Endothelial cell of umbilical vein (primary cell): ENCODE results near the gene AKAP12. TPM values are rescaled to one million over a fixed set of nuclear protein-coding genes. Genes with fewer than 3 reads are reported as not detected.

Source experiments
- BruUV-seq: library from RNA; stranded (reverse); fragments of 400-500 nt; replicated peaks from 2 replicates; lab custom pipeline; 2021; lab: Mats Ljungman, UMichigan
- CTCF ChIA-PET: fragments of 300-600, 350-600 bp; sonication (Branson Sonifier 250); formaldehyde crosslinking; loops from one replicate; lab custom pipeline; 2021; ENCODE audit warnings: antibody characterized with exemption, inconsistent platforms; lab: Charles Lee
- POLR2A ChIA-PET: fragments of 300-600, 350-600 bp; sonication (Branson Sonifier 250); formaldehyde crosslinking; loops from one replicate; lab custom pipeline; 2021; ENCODE audit warnings: antibody characterized with exemption, inconsistent platforms; lab: Charles Lee
- DNase-seq: peaks from one replicate; pipeline ENCODE4 v3.0.0-alpha.2; 2011; ENCODE audit warnings: low read depth, low spot score
- FAIRE-seq: peaks from 2 replicates; lab custom pipeline; 2011; peaks lifted over from hg19 to GRCh38; lab: Jason Lieb, UNC
- H2AFZ ChIP-seq: 2 replicates; pipeline ENCODE4 v1.6.0; 2012; ENCODE audit warnings: low read depth, low read length, control low read depth, inconsistent platforms
- H3K27ac ChIP-seq: 2 replicates; pipeline ENCODE4 v1.5.1; 2011; ENCODE audit warnings: low read depth, mild to moderate bottlenecking, control low read depth, low read length, moderate library complexity; ENCODE audit not compliant: insufficient read depth
- H3K27me3 ChIP-seq, 2 experiments: 2 replicates each; pipeline versions ENCODE4 v1.6.0 to v1.6.1; 2011; ENCODE audit warnings: low read length in 2 of 2, mixed read lengths in 1 of 2; ENCODE audit not compliant: control insufficient read depth in 2 of 2, insufficient read depth in 2 of 2
- H3K36me3 ChIP-seq, 2 experiments: 2 replicates in 1 of 2; 3 replicates in 1 of 2; pipeline ENCODE4 v1.5.1; 2011; ENCODE audit warnings: low read length in 2 of 2, mild to moderate bottlenecking in 1 of 2, moderate library complexity in 1 of 2; ENCODE audit not compliant: control insufficient read depth in 2 of 2, insufficient read depth in 2 of 2; ENCODE audit errors: extremely low read depth in 1 of 2
- H3K4me1 ChIP-seq: 3 replicates; pipeline ENCODE4 v1.5.1; 2011; ENCODE audit warnings: mild to moderate bottlenecking, low read length; ENCODE audit not compliant: control insufficient read depth, insufficient read depth; ENCODE audit errors: extremely low read depth
- H3K4me2 ChIP-seq: 2 replicates; pipeline ENCODE4 v1.6.1; 2011; ENCODE audit warnings: low read length, control low read depth, mixed read lengths; ENCODE audit not compliant: insufficient read depth
- H3K4me3 ChIP-seq, 3 experiments: fragments of 200-600 bp in 1 of 3; sonication (generic), shearing (Covaris generic) in 1 of 3; replicated peaks in 1 of 3; 2 replicates each; pipeline ENCODE4 v1.5.1; 2011 to 2016; ENCODE audit warnings: control low read depth in 3 of 3, low read length in 3 of 3, mild to moderate bottlenecking in 2 of 3, inconsistent platforms in 1 of 3, low read depth in 1 of 3, moderate library complexity in 1 of 3; ENCODE audit not compliant: insufficient read depth in 1 of 3
- H3K79me2 ChIP-seq: 2 replicates; pipeline ENCODE4 v1.6.0; 2012; ENCODE audit warnings: low read length, inconsistent platforms; ENCODE audit not compliant: control insufficient read depth, insufficient read depth
- H3K9ac ChIP-seq: replicated peaks from 2 replicates; pipeline ENCODE3; 2011; ENCODE audit warnings: low read length, control low read depth; ENCODE audit not compliant: insufficient read depth; ENCODE audit errors: extremely low read depth
- H3K9me1 ChIP-seq: replicated peaks from 3 replicates; pipeline ENCODE4 v1.6.0; 2011; ENCODE audit warnings: mild to moderate bottlenecking, low read length; ENCODE audit not compliant: control insufficient read depth, insufficient read depth; ENCODE audit errors: extremely low read depth
- H3K9me3 ChIP-seq: replicated peaks from 2 replicates; pipeline ENCODE4 v1.5.1; 2012; ENCODE audit warnings: low read length, inconsistent platforms; ENCODE audit not compliant: control insufficient read depth, insufficient read depth
- H4K20me1 ChIP-seq: replicated peaks from 2 replicates; pipeline ENCODE3; 2011; ENCODE audit warnings: mild to moderate bottlenecking, low read length; ENCODE audit not compliant: control insufficient read depth, insufficient read depth; ENCODE audit errors: extremely low read depth
- EZH2 ChIP-seq: IDR thresholded peaks from 2 replicates; pipeline ENCODE4 v1.6.1; 2012; ENCODE audit warnings: borderline replicate concordance, low read depth, mild to moderate bottlenecking, moderate library complexity, low read length, inconsistent platforms; ENCODE audit not compliant: severe bottlenecking
- FOS ChIP-seq: IDR thresholded peaks from 2 replicates; pipeline ENCODE4 v1.6.1; 2011; ENCODE audit warnings: mild to moderate bottlenecking, low read length, moderate library complexity, borderline replicate concordance; ENCODE audit not compliant: insufficient read depth
- GATA2 ChIP-seq: IDR thresholded peaks from 2 replicates; pipeline ENCODE4 v1.7.0; 2011; ENCODE audit warnings: low read depth, mild to moderate bottlenecking, moderate library complexity, mixed read lengths, low read length; ENCODE audit not compliant: insufficient read length, insufficient read depth
- JUN ChIP-seq: IDR thresholded peaks from 2 replicates; pipeline ENCODE4 v1.6.1; 2011; ENCODE audit warnings: borderline replicate concordance, low read depth; ENCODE audit not compliant: insufficient read length, insufficient read depth
- MYC ChIP-seq: IDR thresholded peaks from one replicate; pipeline ENCODE4 v1.6.1; 2011; ENCODE audit warnings: mild to moderate bottlenecking, low read depth, low read length
- POLR2A ChIP-seq: IDR thresholded peaks from 2 replicates; pipeline ENCODE4 v1.6.1; 2012; ENCODE audit warnings: low read depth, mild to moderate bottlenecking, control low read depth, low read length
- POLR2AphosphoS5 ChIP-seq: IDR thresholded peaks from 2 replicates; pipeline ENCODE4 v1.6.1; 2012; ENCODE audit warnings: low read depth, mild to moderate bottlenecking, control low read depth, low read length, moderate library complexity; ENCODE audit not compliant: insufficient read depth
- dilution Hi-C: fragments of 300-500 bp; cut with MboI; formaldehyde crosslinking; loops from one replicate; pipeline ENCODE4 v1.15.0; 2019; ENCODE audit warnings: low sequenced_read_pairs; ENCODE audit not compliant: extremely low pct_ligation_motif_present
- intact Hi-C: fragments of 100-400 bp; cut with micrococcal nuclease; formaldehyde crosslinking; loops from one replicate; pipeline ENCODE4 v1.10.0; 2022
- polyA plus RNA-seq, 4 experiments: library from polyadenylated mRNA; depleted of rRNA in 3 of 4; stranded (reverse) in 3 of 4; unstranded in 1 of 4; fragments of >200 nt; gene quantifications; 2 replicates each; pipeline versions ENCODE4 v1.2.1 to v1.2.3, GENCODE V29; 2011 to 2012; ENCODE audit warnings: missing spikeins in 1 of 4
- total RNA-seq: library from RNA; stranded (reverse); gene quantifications from 2 replicates; pipeline ENCODE4 v1.2.3, GENCODE V29; 2021
- TF ChIP-seq, protein P1 (sequence below), 2 donors: IDR thresholded peaks; 1 replicate in 1 of 2; 2 replicates in 1 of 2; pipeline ENCODE4 v1.5.1; 2011; ENCODE audit warnings: low read length in 2 of 2, mild to moderate bottlenecking in 2 of 2, moderate library complexity in 2 of 2, control low read depth in 1 of 2, inconsistent platforms in 1 of 2, low read depth in 1 of 2; ENCODE audit not compliant: insufficient read depth in 1 of 2; ENCODE audit errors: extremely low read depth in 1 of 2
- TF ChIP-seq, protein P2 (sequence below): IDR thresholded peaks from 2 replicates; pipeline ENCODE4 v1.6.1; 2011; ENCODE audit not compliant: insufficient read depth, insufficient read length

Gene AKAP12
- total and polyA plus RNA-seq, 2 donors (not counting 3 experiments of a cell fraction or from before 2014, with no cell fraction given): 46.9 to 340 TPM

DNA sequence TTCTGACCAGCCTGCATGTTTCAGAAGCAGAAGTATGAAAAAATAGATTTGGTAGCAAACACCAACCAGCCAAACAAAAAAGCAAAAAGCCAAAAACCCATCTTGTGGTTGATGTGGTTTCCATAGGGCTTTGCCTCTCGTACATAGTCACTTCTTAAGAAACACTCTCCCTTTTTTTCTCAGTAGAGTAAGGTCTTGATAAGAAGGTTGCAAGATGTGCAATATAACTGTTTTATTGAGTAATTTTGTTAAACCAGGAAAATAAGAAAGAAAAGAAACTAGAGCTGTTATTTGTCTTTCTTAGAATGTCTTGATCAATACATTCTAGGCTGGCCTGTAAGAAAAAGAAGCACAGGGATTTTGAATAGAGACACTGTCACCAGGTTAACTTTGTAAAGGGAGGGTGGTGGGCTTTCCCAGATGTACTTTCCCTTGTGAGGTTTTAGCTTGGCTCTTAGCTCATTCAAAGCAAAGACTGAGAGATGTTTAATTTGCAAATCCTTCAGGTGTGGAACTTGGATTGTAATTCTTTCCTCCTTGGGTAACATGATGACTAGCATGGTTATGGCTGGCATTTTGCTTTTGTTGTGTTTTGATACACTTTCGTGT, 49.7 kb downstream of the AKAP12 start:
- Histone ChIP-seq H3K4me2 (no peak overlapping the region), H3K4me1 (peaks cover 21% of the 10 kb centered on the region), H3K9ac (no peak overlapping the region), H2AFZ (no peak overlapping the region), H4K20me1 (no peaks in the 10 kb centered on the region), H3K9me1 (no peaks in the 10 kb centered on the region), H3K36me3 (no peaks in the 10 kb centered on the region), H3K9me3 (no peaks in the 10 kb centered on the region), H3K27ac (no peak overlapping the region), H3K27me3 (no peaks in the 10 kb centered on the region), H3K79me2 (peaks cover 73% of the 10 kb centered on the region), H3K4me3 (no peak overlapping the region)
- TF ChIP-seq GATA2 (no peak), MYC (no peak), JUN (no peak), FOS (no peak), EZH2 (no peak), POLR2A (no peak), POLR2AphosphoS5 (no peak)
- TF ChIP-seq, protein P1, sequence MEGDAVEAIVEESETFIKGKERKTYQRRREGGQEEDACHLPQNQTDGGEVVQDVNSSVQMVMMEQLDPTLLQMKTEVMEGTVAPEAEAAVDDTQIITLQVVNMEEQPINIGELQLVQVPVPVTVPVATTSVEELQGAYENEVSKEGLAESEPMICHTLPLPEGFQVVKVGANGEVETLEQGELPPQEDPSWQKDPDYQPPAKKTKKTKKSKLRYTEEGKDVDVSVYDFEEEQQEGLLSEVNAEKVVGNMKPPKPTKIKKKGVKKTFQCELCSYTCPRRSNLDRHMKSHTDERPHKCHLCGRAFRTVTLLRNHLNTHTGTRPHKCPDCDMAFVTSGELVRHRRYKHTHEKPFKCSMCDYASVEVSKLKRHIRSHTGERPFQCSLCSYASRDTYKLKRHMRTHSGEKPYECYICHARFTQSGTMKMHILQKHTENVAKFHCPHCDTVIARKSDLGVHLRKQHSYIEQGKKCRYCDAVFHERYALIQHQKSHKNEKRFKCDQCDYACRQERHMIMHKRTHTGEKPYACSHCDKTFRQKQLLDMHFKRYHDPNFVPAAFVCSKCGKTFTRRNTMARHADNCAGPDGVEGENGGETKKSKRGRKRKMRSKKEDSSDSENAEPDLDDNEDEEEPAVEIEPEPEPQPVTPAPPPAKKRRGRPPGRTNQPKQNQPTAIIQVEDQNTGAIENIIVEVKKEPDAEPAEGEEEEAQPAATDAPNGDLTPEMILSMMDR (IDR thresholded peaks at IDR 0.05; ENCODE audit: extremely low read depth in 1 of 2, insufficient read depth in 1 of 2, low read depth in 1 of 2, low read length in 2 of 2): no peak
- TF ChIP-seq, protein P2, sequence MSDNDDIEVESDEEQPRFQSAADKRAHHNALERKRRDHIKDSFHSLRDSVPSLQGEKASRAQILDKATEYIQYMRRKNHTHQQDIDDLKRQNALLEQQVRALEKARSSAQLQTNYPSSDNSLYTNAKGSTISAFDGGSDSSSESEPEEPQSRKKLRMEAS: no peak
- BruUV-seq: no TSS peak
- dilution Hi-C loops: no loop called here
- CTCF ChIA-PET: interaction anchor here (0.7 to 1.7 kb wide), 2 partner anchors 21 to 35 kb away, joined by 3 to 5 read pairs; no protein-coding TSS in a partner anchor
- FAIRE-seq (no peak), DNase-seq (no peak)
- intact Hi-C loops: no loop called here
- POLR2A ChIA-PET: no interaction called here
